Keratinocyte (primary cell): ENCODE measurements around the gene FDX2. TPM values are rescaled to one million over a fixed set of nuclear protein-coding genes. Genes with fewer than 3 reads are reported as not detected.
A peak's percentile ranks its signal among the peaks of the same experiment; 100 is the strongest.

ENCODE experiments used
- DNase-seq: peaks from one replicate; pipeline ENCODE4 v3.0.0-alpha.2; 2011; ENCODE audit warnings: low read depth, missing footprints, low spot score
- FAIRE-seq: peaks from 2 replicates; lab custom pipeline; 2011; peaks lifted over from hg19 to GRCh38; lab: Jason Lieb, UNC
- H2AFZ ChIP-seq: 2 replicates; pipeline ENCODE4 v1.6.0; 2012; ENCODE audit warnings: low read length, control low read depth, inconsistent platforms; ENCODE audit not compliant: control insufficient read depth
- H3K27ac ChIP-seq: 2 replicates; pipeline ENCODE4 v1.5.1; 2011; ENCODE audit warnings: low read length; ENCODE audit not compliant: control insufficient read depth, insufficient read depth
- H3K27me3 ChIP-seq: 3 replicates; pipeline ENCODE4 v1.6.0; 2011; ENCODE audit warnings: low read length; ENCODE audit not compliant: control insufficient read depth, insufficient read depth; ENCODE audit errors: extremely low read depth
- H3K36me3 ChIP-seq, 2 experiments: 2 replicates in 1 of 2; 3 replicates in 1 of 2; pipeline ENCODE4 v1.5.1; 2011; ENCODE audit warnings: low read length in 2 of 2, mild to moderate bottlenecking in 1 of 2; ENCODE audit not compliant: control insufficient read depth in 2 of 2, insufficient read depth in 2 of 2; ENCODE audit errors: extremely low read depth in 1 of 2
- H3K4me1 ChIP-seq: 3 replicates; pipeline ENCODE4 v1.5.1; 2011; ENCODE audit warnings: low read length; ENCODE audit not compliant: control insufficient read depth, insufficient read depth; ENCODE audit errors: extremely low read depth
- H3K4me2 ChIP-seq: 3 replicates; pipeline ENCODE4 v1.6.0; 2011; ENCODE audit warnings: low read depth, low read length; ENCODE audit not compliant: control insufficient read depth, insufficient read depth; ENCODE audit errors: extremely low read depth
- H3K4me3 ChIP-seq, 3 experiments: fragments of 200-600 bp in 1 of 3; sonication (generic) in 1 of 3; 2 replicates in 2 of 3; 3 replicates in 1 of 3; pipeline ENCODE4 v1.5.1; 2011 to 2016; ENCODE audit warnings: low read length in 3 of 3, mild to moderate bottlenecking in 3 of 3, control low read depth in 2 of 3, inconsistent platforms in 1 of 3, low read depth in 1 of 3, mixed read lengths in 1 of 3, mixed run types in 1 of 3, moderate library complexity in 1 of 3; ENCODE audit not compliant: control insufficient read depth in 2 of 3, insufficient read depth in 2 of 3; ENCODE audit errors: extremely low read depth in 1 of 3
- H3K79me2 ChIP-seq: 2 replicates; pipeline ENCODE4 v1.6.0; 2012; ENCODE audit warnings: low read length; ENCODE audit not compliant: control insufficient read depth, insufficient read depth
- H3K9ac ChIP-seq: 3 replicates; pipeline ENCODE4 v1.6.0; 2011; ENCODE audit warnings: low read length; ENCODE audit not compliant: control insufficient read depth, insufficient read depth; ENCODE audit errors: extremely low read depth
- H3K9me1 ChIP-seq: 3 replicates; pipeline ENCODE4 v1.6.0; 2011; ENCODE audit warnings: low read length; ENCODE audit not compliant: control insufficient read depth, insufficient read depth; ENCODE audit errors: extremely low read depth
- H3K9me3 ChIP-seq: 2 replicates; pipeline ENCODE4 v1.5.1; 2012; ENCODE audit warnings: low read depth, low read length; ENCODE audit not compliant: control insufficient read depth
- H4K20me1 ChIP-seq: 3 replicates; pipeline ENCODE4 v1.6.0; 2011; ENCODE audit warnings: low read length; ENCODE audit not compliant: control insufficient read depth, insufficient read depth; ENCODE audit errors: extremely low read depth
- EZH2 ChIP-seq: IDR thresholded peaks from one replicate; pipeline ENCODE4 v1.6.1; 2012; ENCODE audit warnings: inconsistent platforms, mild to moderate bottlenecking, low read length, moderate library complexity
- dilution Hi-C: fragments of 300-500 bp; cut with MboI; formaldehyde crosslinking; loops from one replicate; pipeline ENCODE4 v1.7.0; 2020; ENCODE audit warnings: low sequenced_read_pairs; ENCODE audit not compliant: extremely low pct_ligation_motif_present
- polyA plus RNA-seq, 5 experiments: library from polyadenylated mRNA; depleted of rRNA in 3 of 5; stranded (reverse) in 3 of 5; stranded (forward) in 1 of 5; unstranded in 1 of 5; fragments of >200 nt; gene quantifications; 1 replicate in 1 of 5; 2 replicates in 3 of 5; 3 replicates in 1 of 5; pipeline versions ENCODE4 v1.2.1 to v1.2.3, GENCODE V29; 2011 to 2012; ENCODE audit warnings: missing spikeins in 2 of 5, low read depth in 1 of 5, low replicate concordance in 1 of 5
- TF ChIP-seq, protein P1 (sequence below), 3 experiments: IDR thresholded peaks in 1 of 3; conservative IDR thresholded peaks in 1 of 3; optimal IDR thresholded peaks in 1 of 3; 2 replicates in 2 of 3; 3 replicates in 1 of 3; pipeline versions ENCODE3 to v1.5.1; 2011; ENCODE audit warnings: low read length in 3 of 3, mild to moderate bottlenecking in 3 of 3, moderate library complexity in 2 of 3, control low read depth in 1 of 3, inconsistent platforms in 1 of 3; ENCODE audit not compliant: insufficient read depth in 2 of 3; ENCODE audit errors: extremely low read depth in 1 of 3

The FDX2 gene
- polyA plus RNA-seq, 1 donor (not counting 4 experiments of a cell fraction or from before 2014, with no cell fraction given): 19.2 TPM

- Histone ChIP-seq H4K20me1 (no peaks in the 10 kb centered on the region), H3K4me3 (peak overlapping the region; percentile 31 to 66 (median 57)), H3K27ac (no peak overlapping the region), H3K9ac (peak overlapping the region; percentile 28), H3K9me3 (no peaks in the 10 kb centered on the region), H3K9me1 (no peaks in the 10 kb centered on the region), H3K27me3 (peaks cover 81% of the 10 kb centered on the region), H3K4me1 (peaks cover 34% of the 10 kb centered on the region), H3K4me2 (peak overlapping the region; percentile 90), H2AFZ (peak overlapping the region; percentile 56), H3K79me2 (no peaks in the 10 kb centered on the region), H3K36me3 (no peaks in the 10 kb centered on the region)
- no peak for DNase-seq
- dilution Hi-C loops: no loop called here
- FAIRE-seq: no peak
- TF ChIP-seq, protein P1, sequence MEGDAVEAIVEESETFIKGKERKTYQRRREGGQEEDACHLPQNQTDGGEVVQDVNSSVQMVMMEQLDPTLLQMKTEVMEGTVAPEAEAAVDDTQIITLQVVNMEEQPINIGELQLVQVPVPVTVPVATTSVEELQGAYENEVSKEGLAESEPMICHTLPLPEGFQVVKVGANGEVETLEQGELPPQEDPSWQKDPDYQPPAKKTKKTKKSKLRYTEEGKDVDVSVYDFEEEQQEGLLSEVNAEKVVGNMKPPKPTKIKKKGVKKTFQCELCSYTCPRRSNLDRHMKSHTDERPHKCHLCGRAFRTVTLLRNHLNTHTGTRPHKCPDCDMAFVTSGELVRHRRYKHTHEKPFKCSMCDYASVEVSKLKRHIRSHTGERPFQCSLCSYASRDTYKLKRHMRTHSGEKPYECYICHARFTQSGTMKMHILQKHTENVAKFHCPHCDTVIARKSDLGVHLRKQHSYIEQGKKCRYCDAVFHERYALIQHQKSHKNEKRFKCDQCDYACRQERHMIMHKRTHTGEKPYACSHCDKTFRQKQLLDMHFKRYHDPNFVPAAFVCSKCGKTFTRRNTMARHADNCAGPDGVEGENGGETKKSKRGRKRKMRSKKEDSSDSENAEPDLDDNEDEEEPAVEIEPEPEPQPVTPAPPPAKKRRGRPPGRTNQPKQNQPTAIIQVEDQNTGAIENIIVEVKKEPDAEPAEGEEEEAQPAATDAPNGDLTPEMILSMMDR (optimal IDR thresholded peaks at IDR 0.05 in 1 of 3, IDR thresholded peaks at IDR 0.05 in 1 of 3, conservative IDR thresholded peaks at IDR 0.05 in 1 of 3; ENCODE audit: extremely low read depth in 1 of 3, insufficient read depth in 2 of 3, low read length in 3 of 3): no peak
- no peak for TF ChIP-seq EZH2
These were observed 24.8 kb downstream of the FDX2 start for GRCh38 chr19:10290876-10291553.

DNA sequence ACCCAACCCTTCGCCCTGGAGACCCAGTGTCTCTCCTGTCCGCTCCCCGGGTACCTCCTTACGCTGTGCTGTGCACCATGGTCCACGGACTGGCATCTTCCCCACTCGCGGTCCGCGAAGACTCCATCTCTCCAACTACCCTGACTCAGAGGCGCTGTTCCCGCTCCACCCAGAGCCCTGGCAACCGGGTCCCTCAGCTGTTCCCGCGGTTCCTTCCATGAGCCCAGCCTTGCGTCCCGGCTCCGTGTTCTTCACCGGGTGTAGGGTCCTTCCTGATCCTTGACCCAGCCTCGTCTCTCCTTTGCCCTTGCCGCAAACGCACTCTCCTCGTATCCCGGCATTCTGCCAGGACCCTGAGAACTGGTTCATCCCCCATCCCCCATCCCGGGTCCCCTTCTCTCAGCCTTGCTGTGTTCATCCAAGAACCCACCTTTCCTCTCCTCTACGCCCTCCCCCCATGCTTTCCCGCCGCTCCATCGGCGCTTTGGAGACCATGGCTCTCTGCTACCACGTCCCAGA, 25.4 kb downstream of the FDX2 start:
- no peaks in the 10 kb centered on the region for H3K9me3 ChIP-seq
- dilution Hi-C loops: no loop called here
- H3K27me3 ChIP-seq: peaks cover 75% of the 10 kb centered on the region
- H3K4me1 ChIP-seq: peaks cover 40% of the 10 kb centered on the region
- H3K36me3 ChIP-seq: no peaks in the 10 kb centered on the region
- no peaks in the 10 kb centered on the region for H3K9me1 ChIP-seq
- H2AFZ ChIP-seq: peak overlapping the region; percentile 43
- no peaks in the 10 kb centered on the region for H3K79me2 ChIP-seq
- DNase-seq: no peak
- no peak for FAIRE-seq
- H3K4me2 ChIP-seq: peak overlapping the region; percentile 90
- TF ChIP-seq EZH2: peak; percentile 61
- TF ChIP-seq, protein P1 (optimal IDR thresholded peaks at IDR 0.05 in 1 of 3, IDR thresholded peaks at IDR 0.05 in 1 of 3, conservative IDR thresholded peaks at IDR 0.05 in 1 of 3; ENCODE audit: extremely low read depth in 1 of 3, insufficient read depth in 2 of 3, low read length in 3 of 3): no peak
- no peaks in the 10 kb centered on the region for H4K20me1 ChIP-seq
- no peak overlapping the region for H3K9ac ChIP-seq
- H3K27ac ChIP-seq: no peak overlapping the region
- peak overlapping the region; percentile 27 to 66 (median 57) for H3K4me3 ChIP-seq
